Mucosa of gallbladder (tissue), 1 donor: ENCODE data around the gene TRIM33. TPM values are rescaled to one million over a fixed set of nuclear protein-coding genes. Genes with fewer than 3 reads are reported as not detected.
"Not testable (repeated sequence)": the region's sequence is repeated elsewhere in the genome, so short reads cannot be mapped to it uniquely, and the experiment has no call there.

Experiments used
- DNase-seq: peaks from one replicate; pipeline ENCODE4 v3.0.0-alpha.2; 2020; ENCODE audit warnings: low spot score
- total RNA-seq: library from RNA; stranded (reverse); gene quantifications from one replicate; pipeline ENCODE4 v1.2.1, GENCODE V29; 2021
- donor health status: DM: no; HTN: no; CAD: no.

Gene TRIM33
- total RNA-seq, 1 donor from 2014 or later, result 36.7 TPM

GRCh38 chr1:114418948-114419347 lies 92.1 kb downstream of the TRIM33 start:
- DNase-seq, result not testable (repeated sequence)

DNA sequence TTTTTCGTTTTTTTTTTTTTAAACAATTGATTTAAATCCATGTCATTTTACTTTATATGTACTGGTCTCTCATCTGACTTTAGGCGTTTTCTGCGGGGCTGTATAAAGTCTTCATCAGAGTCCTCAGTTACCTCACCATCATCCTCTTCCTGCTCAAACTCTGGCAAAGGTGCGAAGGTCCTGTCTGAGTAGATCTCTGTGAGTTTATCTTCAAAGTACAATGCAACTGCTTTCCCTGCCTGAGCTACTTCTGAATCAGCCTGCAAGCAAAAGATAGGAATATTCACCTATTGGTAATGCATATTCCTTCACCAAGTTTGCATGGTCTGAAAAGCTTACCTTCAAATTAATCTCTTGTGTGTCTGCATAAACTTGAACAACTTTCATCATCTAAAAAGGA lies 113.4 kb downstream of the TRIM33 start:
- no peak for DNase-seq

DNA sequence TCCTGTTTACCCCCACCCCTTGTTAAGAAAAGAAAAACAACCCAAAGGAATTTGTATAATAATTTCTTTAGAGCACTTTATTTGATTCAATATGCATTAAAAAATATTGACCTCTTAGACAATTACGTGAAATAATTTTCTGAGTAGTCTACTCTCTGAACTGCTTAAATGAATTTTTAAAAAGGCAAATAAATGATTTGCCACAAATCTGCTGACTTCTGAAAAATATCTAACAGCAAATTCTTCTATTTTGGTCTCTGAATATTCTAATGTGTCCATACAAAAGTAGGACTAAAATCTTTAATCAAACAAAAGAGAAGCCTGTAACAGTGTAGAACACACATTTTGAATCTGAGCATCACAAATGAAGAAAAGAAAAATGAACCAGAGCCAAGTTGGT lies 115.1 kb downstream of the TRIM33 start:
- DNase-seq, result no peak

DNA sequence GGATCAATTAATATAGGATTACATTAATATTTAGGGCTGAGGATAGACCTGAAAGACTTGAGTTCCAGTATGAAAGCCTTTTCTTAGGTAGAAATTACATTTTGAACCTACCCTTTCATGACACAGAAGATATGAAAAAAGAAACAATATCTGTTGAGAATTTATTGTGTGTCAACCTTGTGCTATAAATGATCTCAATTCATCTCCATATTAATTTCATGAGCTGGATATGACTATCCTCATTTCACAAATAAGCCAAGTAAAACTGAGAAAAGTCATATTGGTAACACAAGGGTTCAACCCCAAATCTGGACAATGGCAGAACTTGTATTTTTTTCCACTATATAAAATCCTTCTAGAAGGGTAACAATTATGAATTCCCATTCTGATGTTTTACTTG lies 120.0 kb downstream of the TRIM33 start:
- no peak for DNase-seq

- DNase-seq, result no peak
Measured at GRCh38 chr1:114390361-114390760, 120.6 kb downstream of the TRIM33 start.

- no peak for DNase-seq
Measured at GRCh38 chr1:114388432-114389003, 122.5 kb downstream of the TRIM33 start.

GRCh38 chr1:114387585-114387984 lies 123.4 kb downstream of the TRIM33 start:
- not testable (repeated sequence) for DNase-seq

- no peak for DNase-seq
Measured at GRCh38 chr1:114387010-114387360, 124.0 kb downstream of the TRIM33 start.

DNA sequence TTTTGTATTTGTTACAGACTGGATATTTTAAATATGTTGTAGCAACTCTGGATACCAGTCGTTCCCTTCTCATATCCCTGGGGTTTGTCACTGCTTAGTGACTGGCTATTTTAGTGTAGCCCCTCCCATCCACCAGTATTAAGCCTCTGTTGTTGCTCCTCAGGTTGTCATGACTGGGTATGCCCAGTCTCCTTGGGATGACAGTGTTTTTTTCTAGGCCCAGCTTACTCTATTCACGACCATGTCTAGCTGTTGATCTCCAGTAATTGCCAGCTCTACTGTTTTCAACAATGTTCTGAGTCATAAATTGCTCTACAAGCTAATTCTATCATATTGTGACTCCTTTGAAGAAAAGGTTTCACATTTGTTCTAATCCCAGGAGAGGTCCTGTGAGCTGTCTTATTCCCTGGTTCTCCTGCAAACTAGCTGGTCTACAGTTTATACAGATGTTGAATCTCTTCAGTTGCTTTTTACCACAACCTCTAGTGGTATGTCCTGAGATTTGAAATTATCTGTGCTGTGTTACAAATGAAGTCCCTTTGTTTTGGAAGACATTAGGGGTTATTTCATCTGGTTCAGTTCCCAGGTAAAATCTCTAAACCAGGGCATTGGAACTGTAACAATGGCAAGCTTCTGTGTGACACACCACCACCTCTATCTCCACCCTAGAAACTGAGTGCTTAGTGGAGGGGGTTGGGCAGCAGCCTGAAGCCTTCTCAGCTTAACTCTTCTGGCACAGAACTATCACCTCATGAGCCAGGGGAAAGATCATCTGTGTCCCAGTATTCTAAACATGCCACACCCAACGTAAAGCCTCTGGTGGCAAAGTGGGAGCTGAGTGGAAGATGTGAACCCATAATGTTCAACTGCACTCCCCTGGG lies 124.6 kb downstream of the TRIM33 start:
- DNase-seq, result no peak

- DNase-seq, result no peak
Measured at GRCh38 chr1:114384922-114385321, 126.1 kb downstream of the TRIM33 start.

GRCh38 chr1:114379987-114380386 lies 131.0 kb downstream of the TRIM33 start:
- DNase-seq, result no peak

- DNase-seq, result no peak
Measured at GRCh38 chr1:114379358-114379757, 131.6 kb downstream of the TRIM33 start.

GRCh38 chr1:114377356-114377755 lies 133.6 kb downstream of the TRIM33 start:
- DNase-seq, result no peak

DNA sequence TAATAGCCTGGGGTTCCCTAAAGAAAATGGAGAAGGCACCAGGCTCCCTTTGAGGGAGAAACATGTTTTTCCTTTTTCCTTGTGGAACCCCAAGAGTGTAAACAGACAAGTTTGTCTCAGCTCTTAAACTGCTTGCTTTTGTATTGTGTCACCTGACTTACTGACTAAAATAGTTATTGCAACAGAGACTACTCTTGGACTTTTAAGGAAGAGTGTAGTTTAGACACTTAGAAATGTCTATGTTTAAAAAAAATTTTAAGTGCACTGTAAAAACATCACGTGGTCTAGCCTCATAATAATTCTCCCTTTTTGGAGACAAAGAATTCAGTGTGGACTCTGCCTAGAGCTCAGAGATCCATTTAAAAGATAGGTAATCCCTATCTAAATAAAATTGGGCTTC lies 141.1 kb downstream of the TRIM33 start:
- DNase-seq, result no peak

GRCh38 chr1:114369266-114369919 lies 141.6 kb downstream of the TRIM33 start:
- not testable (repeated sequence) for DNase-seq

DNA sequence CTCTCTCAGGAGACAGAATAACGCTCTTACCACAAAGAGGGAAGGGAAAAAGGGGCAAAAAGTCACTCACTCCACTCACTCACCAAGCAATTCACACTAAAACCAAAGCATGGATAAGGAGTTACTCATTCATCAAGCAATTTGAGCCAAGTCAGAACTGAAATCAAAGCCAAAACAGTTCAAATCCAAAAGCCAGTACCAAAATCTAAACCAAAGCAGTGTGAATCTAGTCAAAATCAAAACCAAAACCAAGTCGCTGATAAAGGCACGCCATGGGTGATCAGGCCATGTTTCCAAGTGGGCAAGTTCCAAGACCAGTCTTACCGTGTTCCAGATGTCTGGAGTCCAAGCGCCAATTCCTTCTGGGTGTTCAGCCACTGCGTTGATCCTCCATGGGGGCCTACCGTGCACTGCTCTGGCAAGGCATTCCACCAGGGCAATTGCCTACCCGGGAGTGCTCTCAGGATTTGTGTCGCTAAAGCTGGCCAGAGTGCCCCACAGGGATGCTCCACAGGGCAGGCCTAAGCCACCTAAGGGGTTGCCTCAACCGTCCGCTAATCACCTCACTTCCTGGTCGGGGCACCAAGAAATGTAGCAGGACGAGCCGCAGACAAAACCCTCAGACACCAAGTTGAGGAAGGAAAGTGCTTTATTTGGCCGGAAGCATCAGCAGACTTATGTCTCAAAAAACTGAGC lies 142.3 kb downstream of the TRIM33 start:
- DNase-seq, result no peak

DNA sequence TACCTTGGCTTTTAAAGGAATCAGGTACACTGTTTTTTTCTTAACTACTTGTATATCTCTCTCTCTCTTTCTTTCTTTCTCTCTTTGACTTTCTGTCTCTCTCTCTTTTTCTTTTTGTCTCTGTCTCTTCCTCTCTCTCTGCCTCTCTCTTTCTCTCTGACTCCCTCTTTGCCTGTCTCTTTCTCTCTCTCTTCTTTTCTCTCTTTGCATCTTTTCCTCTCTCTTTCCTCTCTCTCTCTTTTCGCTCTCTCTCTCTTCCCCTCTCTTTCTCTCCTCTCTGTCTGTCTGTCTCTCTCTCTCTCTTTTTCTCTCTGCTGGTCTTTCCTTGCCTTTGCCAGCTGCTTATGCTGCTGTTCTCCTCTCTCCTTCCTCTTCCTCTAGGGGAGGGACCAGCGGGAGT lies 143.2 kb downstream of the TRIM33 start:
- DNase-seq, result no peak

DNA sequence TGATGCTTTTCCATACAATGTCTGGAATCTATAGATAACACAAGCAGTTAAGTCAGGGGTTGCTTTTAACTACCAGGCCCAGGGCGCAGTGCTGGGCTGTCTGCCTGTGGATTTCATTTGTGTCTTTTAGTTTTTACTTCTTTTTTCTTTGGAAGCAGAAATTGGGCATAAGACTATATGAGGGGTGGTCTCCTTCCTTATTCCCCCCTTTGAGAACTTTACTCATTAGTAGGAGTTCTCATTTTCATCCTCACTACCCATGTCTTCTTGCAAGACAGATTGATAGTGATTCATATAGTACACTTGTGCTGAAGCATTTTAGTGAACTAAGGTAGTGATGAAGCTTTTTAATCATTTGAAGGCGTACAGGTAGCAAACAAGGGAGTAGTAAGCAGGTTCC lies 147.8 kb downstream of the TRIM33 start:
- DNase-seq, result not testable (repeated sequence)

DNA sequence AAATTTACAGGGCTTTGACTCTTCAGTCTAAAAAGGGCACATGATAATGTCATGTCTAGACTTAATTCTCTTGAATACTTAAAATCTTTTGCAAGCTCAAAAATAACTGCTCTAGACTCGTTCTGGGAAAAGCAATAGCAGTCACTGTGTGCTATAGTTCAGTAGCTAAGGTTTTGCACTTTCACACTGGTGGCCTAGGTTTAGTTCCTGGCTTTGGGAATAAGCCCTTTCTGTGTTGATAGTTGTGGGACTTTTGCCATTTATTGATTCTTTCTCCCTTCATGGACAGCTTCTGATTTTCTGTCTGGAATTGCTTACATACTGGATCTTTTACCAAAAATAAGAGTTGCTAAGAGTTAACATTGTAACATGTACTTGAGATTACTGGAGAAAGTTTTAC lies 151.2 kb downstream of the TRIM33 start:
- no peak for DNase-seq

DNA sequence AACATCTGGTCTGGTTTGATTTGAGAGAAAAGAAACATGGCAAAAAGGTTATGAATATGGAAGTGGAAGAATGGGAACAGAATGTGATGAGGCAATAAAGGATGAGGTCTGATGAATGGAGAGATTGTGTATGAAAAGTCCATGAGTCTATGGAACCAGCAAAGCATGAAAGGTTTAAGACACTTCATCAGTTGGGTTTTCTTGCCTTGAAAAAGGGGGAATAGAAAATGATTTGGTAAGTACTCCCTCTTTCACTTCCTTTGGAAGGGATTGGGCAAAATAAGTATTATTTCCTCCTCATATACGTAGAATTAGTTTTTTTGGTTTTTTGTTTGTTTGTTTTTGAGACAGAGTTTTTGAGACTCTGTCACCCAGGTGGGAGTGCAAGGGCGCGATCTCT lies 155.8 kb downstream of the TRIM33 start:
- no peak for DNase-seq

DNA sequence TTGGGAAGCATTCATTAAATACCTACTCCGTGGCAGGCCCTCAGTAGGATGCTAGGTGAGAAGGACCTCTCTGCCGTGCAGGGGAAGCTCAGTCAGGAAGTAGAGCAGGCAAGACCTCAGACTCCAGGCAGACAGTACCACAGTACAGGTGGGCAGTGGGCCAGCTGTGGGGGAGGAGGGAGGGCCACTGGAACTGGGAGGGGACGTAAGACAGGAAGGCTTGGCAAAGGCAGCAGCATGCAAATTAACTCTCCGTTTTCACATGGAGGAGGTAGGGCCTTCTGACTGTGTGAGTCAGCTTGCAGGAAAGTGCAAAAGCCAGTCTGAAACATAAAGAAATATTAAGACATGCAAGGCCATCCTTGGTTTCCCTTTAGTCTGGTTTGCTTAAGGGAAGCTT lies 157.7 kb downstream of the TRIM33 start:
- peak; percentile 23 for DNase-seq

GRCh38 chr1:114352797-114353196 lies 158.2 kb downstream of the TRIM33 start:
- DNase-seq, result no peak
